Esophagus muscularis mucosa (tissue), 4 donors: ENCODE measurements around the gene ADAM10.

ENCODE experiments used
- CTCF ChIP-seq, 3 experiments: fragments of 200-600 bp in 2 of 3; fragments of 450-650 bp in 1 of 3; sonication (generic) in 2 of 3; IDR thresholded peaks; one replicate each; pipeline ENCODE4 v1.5.1; 2017 to 2019; ENCODE audit warnings: antibody characterized with exemption in 3 of 3, mild to moderate bottlenecking in 2 of 3, moderate library complexity in 1 of 3
- EP300 ChIP-seq: sonication (generic); formaldehyde crosslinking; IDR thresholded peaks from one replicate; pipeline ENCODE4 v1.6.1; 2017; ENCODE audit warnings: antibody characterized with exemption
- POLR2A ChIP-seq: fragments of 450-650 bp; IDR thresholded peaks from one replicate; pipeline ENCODE4 v1.6.1; 2017; ENCODE audit warnings: antibody characterized with exemption, moderate library complexity, mild to moderate bottlenecking, low read depth

GRCh38 chr15:58669108-58669507, 80.4 kb downstream of the ADAM10 start:
- TF ChIP-seq CTCF (IDR thresholded peaks at IDR 0.05) (no peak), EP300 (no peak), POLR2A (no peak)
